ENCODE measurements around the gene ADORA3. TPM values are rescaled to one million over a fixed set of nuclear protein-coding genes. Genes with fewer than 3 reads are reported as not detected.

The ADORA3 gene
- total and polyA plus RNA-seq, 2 of the 4 experiments (the other 2 are of a cell fraction), result not detected

GRCh38 chr1:111471012-111471411 is 32.4 kb downstream of the ADORA3 start:
- CTCF ChIA-PET, result no interaction called here
- no peak overlapping the region for H2BK5ac ChIP-seq (ENCODE audit: low read depth, low read length, poor library complexity, severe bottlenecking)
- H4K91ac ChIP-seq (ENCODE audit: insufficient read depth, low read depth, low read length), result no peak overlapping the region
- no peak overlapping the region for H3K56ac ChIP-seq (ENCODE audit: extremely low read depth, insufficient read depth, low read length)
- dilution Hi-C loops (cut with HindIII; ENCODE audit: low sequenced_read_pairs, unreplicated experiment), result loop anchor here (25.0 kb wide), 1 partner anchor 291 kb away; the partner anchor contains the start of gene DDX20
- peaks cover 11% of the 10 kb centered on the region for H3K36me3 ChIP-seq (ENCODE audit: control insufficient read depth, insufficient read depth, low read length)
- no peak for ATAC-seq (ENCODE audit: low read depth)
- no peaks in the 10 kb centered on the region for H3K4me1 ChIP-seq (ENCODE audit: control insufficient read depth, insufficient read depth, low read length)
- H2BK20ac ChIP-seq (ENCODE audit: low read depth, low read length), result no peak overlapping the region
- no peak overlapping the region for H3K4me3 ChIP-seq (ENCODE audit: insufficient read depth, low read depth, low read length)
- no peaks in the 10 kb centered on the region for H4K20me1 ChIP-seq (ENCODE audit: insufficient read depth, low read length)
- H3K4ac ChIP-seq (ENCODE audit: low read depth, low read length), result no peak overlapping the region
- H3K18ac ChIP-seq (ENCODE audit: low read depth, low read length), result no peak overlapping the region
- in situ Hi-C loops (cut with MboI; ENCODE audit: low sequenced_read_pairs), result no loop called here
- no peak overlapping the region for H2AK9ac ChIP-seq (replicated peaks; ENCODE audit: low read depth, low read length, poor library complexity)
- no peaks in the 10 kb centered on the region for H3K9me1 ChIP-seq (ENCODE audit: insufficient read depth, low read length)
- no peak overlapping the region for H3K23ac ChIP-seq (ENCODE audit: low read depth, low read length)
- H2BK120ac ChIP-seq (ENCODE audit: low read depth, low read length), result no peak overlapping the region
- H2BK15ac ChIP-seq (ENCODE audit: low read depth, low read length), result no peak overlapping the region
- no peak overlapping the region for H3K4me2 ChIP-seq (ENCODE audit: low read depth, low read length)
- H3K27me3 ChIP-seq (ENCODE audit: control insufficient read depth, insufficient read depth, low read length), result no peaks in the 10 kb centered on the region
- no peak overlapping the region for H4K5ac ChIP-seq (ENCODE audit: low read depth, low read length)
- no TSS peak for BruUV-seq (replicated peaks)
- H3K27ac ChIP-seq (ENCODE audit: insufficient read depth, low read length), result no peak overlapping the region
- no peaks in the 10 kb centered on the region for H3K9me3 ChIP-seq (ENCODE audit: control insufficient read depth, insufficient read depth, low read length)
- intact Hi-C loops (cut with micrococcal nuclease), result no loop called here
- H3K14ac ChIP-seq (replicated peaks; ENCODE audit: low read depth, low read length), result no peak overlapping the region
- 76% methylated on average over 3 of the region's 3 CpGs; no CpG with 5 or more reads in 1 of the 2 experiments for WGBS, 2 experiments (ENCODE audit: extremely low coverage in 2 of 2, insufficient read length in 1 of 2)
- no peak for DNase-seq
- no peak overlapping the region for H4K8ac ChIP-seq (ENCODE audit: low read depth in 2 of 2, low read length in 2 of 2)
- H3K9ac ChIP-seq (ENCODE audit: low read depth, low read length), result no peak overlapping the region
- H3K79me1 ChIP-seq (ENCODE audit: low read depth in 1 of 2, low read length in 2 of 2), result no peaks in the 10 kb centered on the region
- no peak overlapping the region for H2AFZ ChIP-seq (replicated peaks; ENCODE audit: low read length, poor library complexity)
- POLR2A ChIA-PET (ENCODE audit: unreplicated experiment), result no interaction called here
- no peak for TF ChIP-seq RFX5 (IDR thresholded peaks at IDR 0.05; ENCODE audit: low read depth, low read length)
- TF ChIP-seq FOS (IDR thresholded peaks at IDR 0.05; ENCODE audit: low read depth, low read length), result no peak
- no peak for TF ChIP-seq SMC3 (IDR thresholded peaks at IDR 0.05; ENCODE audit: low read depth, low read length)
- no peak for TF ChIP-seq POLR2A (IDR thresholded peaks at IDR 0.05; ENCODE audit: low read depth, low read length)
- TF ChIP-seq, protein P1, sequence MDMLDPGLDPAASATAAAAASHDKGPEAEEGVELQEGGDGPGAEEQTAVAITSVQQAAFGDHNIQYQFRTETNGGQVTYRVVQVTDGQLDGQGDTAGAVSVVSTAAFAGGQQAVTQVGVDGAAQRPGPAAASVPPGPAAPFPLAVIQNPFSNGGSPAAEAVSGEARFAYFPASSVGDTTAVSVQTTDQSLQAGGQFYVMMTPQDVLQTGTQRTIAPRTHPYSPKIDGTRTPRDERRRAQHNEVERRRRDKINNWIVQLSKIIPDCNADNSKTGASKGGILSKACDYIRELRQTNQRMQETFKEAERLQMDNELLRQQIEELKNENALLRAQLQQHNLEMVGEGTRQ (IDR thresholded peaks at IDR 0.05; ENCODE audit: low read depth, low read length), result no peak
- no peak for TF ChIP-seq MAZ (IDR thresholded peaks at IDR 0.05; ENCODE audit: borderline replicate concordance, low read depth, low read length)
- no peak for TF ChIP-seq RCOR1 (IDR thresholded peaks at IDR 0.05; ENCODE audit: insufficient replicate concordance, low read length)
- TF ChIP-seq BHLHE40 (IDR thresholded peaks at IDR 0.05; ENCODE audit: low read depth, low read length), result no peak
- no peak for TF ChIP-seq CHD1 (IDR thresholded peaks at IDR 0.05; ENCODE audit: low read depth, low read length)
- no peak for TF ChIP-seq MXI1 (IDR thresholded peaks at IDR 0.05; ENCODE audit: borderline replicate concordance, low read depth, low read length)
- TF ChIP-seq, protein P2, sequence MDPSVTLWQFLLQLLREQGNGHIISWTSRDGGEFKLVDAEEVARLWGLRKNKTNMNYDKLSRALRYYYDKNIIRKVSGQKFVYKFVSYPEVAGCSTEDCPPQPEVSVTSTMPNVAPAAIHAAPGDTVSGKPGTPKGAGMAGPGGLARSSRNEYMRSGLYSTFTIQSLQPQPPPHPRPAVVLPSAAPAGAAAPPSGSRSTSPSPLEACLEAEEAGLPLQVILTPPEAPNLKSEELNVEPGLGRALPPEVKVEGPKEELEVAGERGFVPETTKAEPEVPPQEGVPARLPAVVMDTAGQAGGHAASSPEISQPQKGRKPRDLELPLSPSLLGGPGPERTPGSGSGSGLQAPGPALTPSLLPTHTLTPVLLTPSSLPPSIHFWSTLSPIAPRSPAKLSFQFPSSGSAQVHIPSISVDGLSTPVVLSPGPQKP (IDR thresholded peaks at IDR 0.05; ENCODE audit: borderline replicate concordance, low read depth, low read length), result no peak
- no peak for TF ChIP-seq CEBPB (IDR thresholded peaks at IDR 0.05; ENCODE audit: low read depth, low read length)
- H2AK5ac ChIP-seq (ENCODE audit: low read depth, low read length), result no peak overlapping the region
